A549 (cell line): Measurements from ENCODE around the gene ST3GAL6. TPM values are rescaled to one million over a fixed set of nuclear protein-coding genes. Genes with fewer than 3 reads are reported as not detected.
A peak's percentile ranks its signal among the peaks of the same experiment; 100 is the strongest.

Experiments used
- ATAC-seq, 2 experiments: fragments of 200-7000 bp in 1 of 2; fragments of >200 bp in 1 of 2; cut with Nextera tagmentation in 1 of 2; cut with Tn5 transposase in 1 of 2; 3 replicates each; pipeline versions ENCODE4 v1.8.0 to v1.9.1; 2018 to 2020; ENCODE audit warnings: mild to moderate bottlenecking in 1 of 2, moderate library complexity in 1 of 2
- CTCF ChIA-PET: fragments of 300-600 bp; sonication (Branson Sonifier 250); formaldehyde crosslinking; extraction: SDS; loops from one replicate; lab custom pipeline; 2021; ENCODE audit warnings: antibody characterized with exemption, inconsistent platforms; lab: Yijun Ruan, JAX
- POLR2A ChIA-PET: fragments of 350-600 bp; formaldehyde crosslinking; extraction: SDS; loops from one replicate; lab custom pipeline; 2021; ENCODE audit warnings: antibody characterized with exemption, inconsistent platforms; lab: Yijun Ruan, JAX
- DNase-seq, 2 experiments: peaks; one replicate each; pipeline versions ENCODE4 v3.0.0 to v3.0.0-alpha.2; 2011 to 2016; ENCODE audit warnings: low read depth in 1 of 2, low spot score in 1 of 2
- FAIRE-seq: peaks from 2 replicates; lab custom pipeline; 2011; peaks lifted over from hg19 to GRCh38; lab: Jason Lieb, UNC
- H3K27ac ChIP-seq, 2 experiments: fragments of >200 bp; sonication (Bioruptor Twin); formaldehyde crosslinking; 3 replicates each; pipeline ENCODE4 v1.5.1; 2016 to 2017
- H3K4me1 ChIP-seq: fragments of >200 bp; sonication (Bioruptor Twin); formaldehyde crosslinking; 3 replicates; pipeline ENCODE4 v1.6.1; 2016
- H3K4me2 ChIP-seq: fragments of >200 bp; sonication (Bioruptor Twin); formaldehyde crosslinking; 3 replicates; pipeline ENCODE4 v1.6.1; 2016
- H3K4me3 ChIP-seq: fragments of >200 bp; sonication (Bioruptor Twin); formaldehyde crosslinking; 3 replicates; pipeline ENCODE4 v1.5.1; 2016
- H3K9me3 ChIP-seq: fragments of >200 bp; sonication (Bioruptor Twin); formaldehyde crosslinking; 3 replicates; pipeline ENCODE4 v1.6.1; 2016
- CBX2 ChIP-seq: fragments of 200-600 bp; sonication (generic); IDR thresholded peaks from 2 replicates; pipeline ENCODE4 v1.6.1; 2016; ENCODE audit warnings: low read depth, mild to moderate bottlenecking, borderline replicate concordance
- CHD2 ChIP-seq: fragments of 150-350 bp; IDR thresholded peaks from 2 replicates; pipeline ENCODE4 v1.6.1; 2014; ENCODE audit warnings: low read length; ENCODE audit not compliant: partially characterized antibody
- ESRRA ChIP-seq: fragments of 150-350 bp; IDR thresholded peaks from 2 replicates; pipeline ENCODE4 v1.6.1; 2014; ENCODE audit warnings: mild to moderate bottlenecking, low read length, borderline replicate concordance
- FOSB ChIP-seq: fragments of 250-450 bp; sonication (Bioruptor Pico); IDR thresholded peaks from 2 replicates; pipeline ENCODE4 v1.5.0; 2020; ENCODE audit warnings: mild to moderate bottlenecking, moderate library complexity
- GATA3 ChIP-seq: IDR thresholded peaks from 2 replicates; pipeline ENCODE4 v1.6.1; 2012; ENCODE audit warnings: borderline replicate concordance
- HES2 ChIP-seq: fragments of >200 bp; sonication (Bioruptor Twin); formaldehyde crosslinking; IDR thresholded peaks from 2 replicates; pipeline ENCODE4 v1.6.1; 2016
- HMGXB4 ChIP-seq: fragments of 250-450 bp; sonication (Bioruptor Pico); IDR thresholded peaks from 2 replicates; pipeline ENCODE4 v1.5.0; 2021; ENCODE audit warnings: mild to moderate bottlenecking, moderate library complexity, borderline replicate concordance
- HOXA7 ChIP-seq: fragments of 250-450 bp; sonication (Bioruptor Pico); IDR thresholded peaks from 2 replicates; pipeline ENCODE4 v1.5.0; 2020; ENCODE audit warnings: mild to moderate bottlenecking, moderate library complexity
- HOXB13 ChIP-seq: fragments of 250-450 bp; sonication (Bioruptor Pico); IDR thresholded peaks from 2 replicates; pipeline ENCODE4 v1.5.0; 2020; ENCODE audit warnings: low read depth, mild to moderate bottlenecking, moderate library complexity
- HOXB5 ChIP-seq: fragments of 250-450 bp; sonication (Bioruptor Pico); IDR thresholded peaks from 2 replicates; pipeline ENCODE4 v1.5.0; 2020; ENCODE audit warnings: mild to moderate bottlenecking, moderate library complexity
- MAFK ChIP-seq: fragments of 450-650 bp; IDR thresholded peaks from 2 replicates; pipeline ENCODE4 v1.6.1; 2014; ENCODE audit not compliant: partially characterized antibody
- NFE2L2 ChIP-seq: fragments of 150-350 bp; conservative IDR thresholded peaks from 2 replicates; pipeline ENCODE4 v1.6.1; 2014; ENCODE audit warnings: low read length
- POLR2AphosphoS2 ChIP-seq: conservative IDR thresholded peaks from 2 replicates; pipeline ENCODE4 v1.6.1; 2012; ENCODE audit warnings: low read length, improper control_type of control experiment, inconsistent platforms
- RAD21 ChIP-seq, 2 experiments: fragments of >200 bp in 1 of 2; sonication (Bioruptor Twin) in 1 of 2; formaldehyde crosslinking in 1 of 2; IDR thresholded peaks in 1 of 2; conservative IDR thresholded peaks in 1 of 2; 2 replicates in 1 of 2; 3 replicates in 1 of 2; pipeline ENCODE4 v1.6.1; 2012 to 2018; ENCODE audit warnings: inconsistent platforms in 1 of 2
- RARB ChIP-seq: fragments of 250-450 bp; sonication (Bioruptor Pico); IDR thresholded peaks from 2 replicates; pipeline ENCODE4 v1.8.0; 2021; ENCODE audit warnings: mild to moderate bottlenecking, moderate library complexity
- RFX5 ChIP-seq: fragments of 450-650 bp; IDR thresholded peaks from 2 replicates; pipeline ENCODE4 v1.7.1; 2014; ENCODE audit warnings: antibody characterized with exemption, mild to moderate bottlenecking, moderate library complexity
- WGBS: methylation state at CpG from one replicate; pipeline ENCODE4 v1.1.6; 2017; ENCODE audit errors: missing lambda C conversion rate; 5-methylcytosine and 5-hydroxymethylcytosine counted together
- polyA plus RNA-seq, 4 experiments: library from polyadenylated mRNA; depleted of rRNA in 3 of 4; stranded (reverse); fragments of >200 nt; fragmentation: RNase III in 1 of 4; extraction: RNeasy Plus Mini Kit Qiagen cat#74134 plus additional on column Dnase treatment in 1 of 4; gene quantifications; 2 replicates in 3 of 4; 3 replicates in 1 of 4; pipeline ENCODE4 v1.2.3, GENCODE V29; 2011 to 2017
- TF ChIP-seq, protein P1 (sequence below): fragments of >200 bp; sonication (Bioruptor Twin); formaldehyde crosslinking; IDR thresholded peaks from 3 replicates; pipeline ENCODE4 v1.5.1; 2016
- TF ChIP-seq, protein P2 (sequence below): fragments of 250-450 bp; sonication (Bioruptor Pico); IDR thresholded peaks from 2 replicates; pipeline ENCODE4 v1.5.0; 2020; ENCODE audit warnings: low read depth, mild to moderate bottlenecking, moderate library complexity

The ST3GAL6 gene
- polyA plus RNA-seq, 2 of the 4 experiments (the other 2 are of a cell fraction): 1.1 to 1.4 TPM

DNA sequence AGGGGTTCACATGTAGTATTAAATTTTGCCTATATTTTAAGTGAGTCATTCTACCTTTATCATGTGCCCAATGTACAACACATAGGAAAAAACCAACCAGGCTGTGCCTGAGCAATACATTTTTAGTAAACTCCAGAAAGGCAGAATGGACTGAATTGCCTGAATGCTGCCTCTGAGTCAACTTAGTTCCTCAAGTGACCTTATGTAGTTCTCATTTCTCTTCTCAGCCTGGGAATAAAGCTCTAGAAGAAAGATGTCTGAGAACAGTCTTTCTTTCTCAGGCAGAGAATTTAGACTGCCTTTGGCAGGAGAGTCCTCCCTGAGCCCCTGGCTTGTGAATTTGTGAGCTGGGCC lies 13.0 kb downstream of the ST3GAL6 start (continued):
- TF ChIP-seq, protein P1, sequence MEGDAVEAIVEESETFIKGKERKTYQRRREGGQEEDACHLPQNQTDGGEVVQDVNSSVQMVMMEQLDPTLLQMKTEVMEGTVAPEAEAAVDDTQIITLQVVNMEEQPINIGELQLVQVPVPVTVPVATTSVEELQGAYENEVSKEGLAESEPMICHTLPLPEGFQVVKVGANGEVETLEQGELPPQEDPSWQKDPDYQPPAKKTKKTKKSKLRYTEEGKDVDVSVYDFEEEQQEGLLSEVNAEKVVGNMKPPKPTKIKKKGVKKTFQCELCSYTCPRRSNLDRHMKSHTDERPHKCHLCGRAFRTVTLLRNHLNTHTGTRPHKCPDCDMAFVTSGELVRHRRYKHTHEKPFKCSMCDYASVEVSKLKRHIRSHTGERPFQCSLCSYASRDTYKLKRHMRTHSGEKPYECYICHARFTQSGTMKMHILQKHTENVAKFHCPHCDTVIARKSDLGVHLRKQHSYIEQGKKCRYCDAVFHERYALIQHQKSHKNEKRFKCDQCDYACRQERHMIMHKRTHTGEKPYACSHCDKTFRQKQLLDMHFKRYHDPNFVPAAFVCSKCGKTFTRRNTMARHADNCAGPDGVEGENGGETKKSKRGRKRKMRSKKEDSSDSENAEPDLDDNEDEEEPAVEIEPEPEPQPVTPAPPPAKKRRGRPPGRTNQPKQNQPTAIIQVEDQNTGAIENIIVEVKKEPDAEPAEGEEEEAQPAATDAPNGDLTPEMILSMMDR: no peak
- TF ChIP-seq HMGXB4 (CRISPR knock-in tag): no peak

DNA sequence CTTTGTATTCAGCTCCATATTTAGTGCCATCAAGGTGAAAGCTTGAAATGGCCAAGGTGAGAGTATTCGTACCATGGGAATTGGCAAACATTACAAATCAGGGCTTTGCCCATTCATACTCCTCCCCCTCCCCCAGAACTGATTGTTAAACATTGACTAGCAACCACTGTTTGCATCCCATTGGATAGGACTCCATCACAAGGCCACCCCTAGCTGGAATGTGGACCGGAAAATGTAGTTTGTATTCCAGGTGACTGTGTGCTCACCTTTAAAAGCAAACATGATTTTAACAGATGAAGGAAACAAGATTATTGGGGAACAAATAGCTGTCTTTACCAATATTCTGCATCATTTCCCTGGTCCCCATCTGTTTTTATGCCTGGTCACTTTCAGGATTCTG lies 14.1 kb downstream of the ST3GAL6 start:
- no peak for FAIRE-seq
- Histone ChIP-seq H3K4me1 (no peaks in the 10 kb centered on the region), H3K27ac (no peak overlapping the region)
- no peak for DNase-seq
- 78% methylated on average over 2 of the region's 2 CpGs for WGBS
- POLR2A ChIA-PET: no interaction called here
- ATAC-seq: no peak
- TF ChIP-seq, protein P2, sequence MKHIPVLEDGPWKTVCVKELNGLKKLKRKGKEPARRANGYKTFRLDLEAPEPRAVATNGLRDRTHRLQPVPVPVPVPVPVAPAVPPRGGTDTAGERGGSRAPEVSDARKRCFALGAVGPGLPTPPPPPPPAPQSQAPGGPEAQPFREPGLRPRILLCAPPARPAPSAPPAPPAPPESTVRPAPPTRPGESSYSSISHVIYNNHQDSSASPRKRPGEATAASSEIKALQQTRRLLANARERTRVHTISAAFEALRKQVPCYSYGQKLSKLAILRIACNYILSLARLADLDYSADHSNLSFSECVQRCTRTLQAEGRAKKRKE (CRISPR knock-in tag): no peak
- no peak for TF ChIP-seq FOSB (CRISPR knock-in tag)
- TF ChIP-seq NFE2L2: no peak
- TF ChIP-seq HOXB13 (CRISPR knock-in tag): no peak
- no peak for TF ChIP-seq MAFK
- no peak for TF ChIP-seq CHD2
- no peak for TF ChIP-seq RFX5
- TF ChIP-seq CBX2: no peak
- TF ChIP-seq HMGXB4 (CRISPR knock-in tag): no peak
- no peak for TF ChIP-seq ESRRA
- TF ChIP-seq RARB (CRISPR knock-in tag): no peak
- no peak for TF ChIP-seq GATA3
- no peak for TF ChIP-seq HES2
- TF ChIP-seq POLR2AphosphoS2: no peak
- TF ChIP-seq HOXA7 (CRISPR knock-in tag): no peak
- TF ChIP-seq, all 56 proteins: peak for 0
- Histone ChIP-seq H3K9me3 (no peaks in the 10 kb centered on the region), H3K4me3 (no peak overlapping the region), H3K4me2 (no peak overlapping the region)
- CTCF ChIA-PET: interaction anchor here (0.8 to 1.5 kb wide), 3 partner anchors 41 to 175 kb away, joined by 3 to 11 read pairs (median 3); no protein-coding TSS in a partner anchor

DNA sequence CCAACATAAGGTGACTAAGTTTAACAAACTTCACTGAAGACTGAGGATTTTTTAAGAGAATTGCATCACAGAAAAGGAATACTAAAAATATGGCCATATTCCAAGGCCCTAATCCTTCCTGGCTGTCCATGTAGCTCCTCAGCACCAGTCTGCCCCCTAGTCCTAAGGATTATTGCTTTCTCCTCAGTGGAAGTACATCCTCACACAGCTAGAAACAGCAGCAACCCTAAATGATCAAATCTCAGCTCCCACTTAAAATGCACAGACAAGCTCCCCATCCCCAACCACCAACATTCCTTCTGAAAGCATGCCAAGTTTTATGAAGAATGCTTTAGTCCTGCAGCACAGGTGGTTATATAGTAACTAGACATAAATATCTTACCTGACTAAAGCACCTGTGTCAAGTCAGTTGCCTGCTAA lies 14.7 kb downstream of the ST3GAL6 start:
- POLR2A ChIA-PET: no interaction called here

More for the DNA sequence above, 14.7 kb downstream of the ST3GAL6 start:
- DNase-seq (no peak), FAIRE-seq (no peak), ATAC-seq (peak in 1 of 2 experiments; percentile 38; a peak in 1 of 6 replicates)
- no peak overlapping the region for H3K4me2 ChIP-seq
- H3K27ac ChIP-seq: no peak overlapping the region
- CTCF ChIA-PET: interaction anchor here (1.0 to 1.5 kb wide), 2 partner anchors 11 to 176 kb away, joined by 3 to 11 read pairs; no protein-coding TSS in a partner anchor
- no peaks in the 10 kb centered on the region for H3K4me1 ChIP-seq
- no peaks in the 10 kb centered on the region for H3K9me3 ChIP-seq
- no peak overlapping the region for H3K4me3 ChIP-seq
- TF ChIP-seq RAD21 (conservative IDR thresholded peaks at IDR 0.05 in 1 of 2, IDR thresholded peaks at IDR 0.05 in 1 of 2) (0 out of 5 replicates have a peak, but pooled peaks of 1 of the 2 experiments have one; percentile 7), HOXB5 (CRISPR knock-in tag) (no peak)
